ENCODE measurements around the gene AFAP1L2. TPM values are rescaled to one million over a fixed set of nuclear protein-coding genes. Genes with fewer than 3 reads are reported as not detected.
A peak's percentile ranks its signal among the peaks of the same experiment; 100 is the strongest.

The AFAP1L2 gene
- total and polyA plus RNA-seq, 9 of the 15 experiments (the other 6 are each of a cell fraction or from before 2014, with no cell fraction given): 0.07 TPM; not detected in 8

- in situ Hi-C loops (cut with MboI): no loop called here
- ChIA-PET POLR2A (no interaction called here), CTCF (ENCODE audit: low intra/inter-chr PET ratio) (no interaction called here)
- Histone ChIP-seq H3K27me3 (ENCODE audit: control insufficient read depth in 2 of 2, insufficient read depth in 2 of 2, low read length in 2 of 2) (peaks cover 0 to 12% of the 10 kb centered on the region in 2 experiments; a peak in 1 of 5 replicates), H3K79me2 (ENCODE audit: control insufficient read depth, insufficient read depth, low read length) (no peaks in the 10 kb centered on the region), H3K36me3 (ENCODE audit: control insufficient read depth, insufficient read depth, low read length) (no peaks in the 10 kb centered on the region), H2AFZ (ENCODE audit: low read depth, low read length) (no peak overlapping the region), H3K4me2 (ENCODE audit: insufficient read depth, low read length) (no peak overlapping the region), H3K27ac (ENCODE audit: extremely low read depth, low read depth, low read length) (no peak overlapping the region), H3K4me3 (no peak overlapping the region), H3K9me1 (ENCODE audit: control insufficient read depth, insufficient read depth, low read length) (no peaks in the 10 kb centered on the region), H3K9me3 (replicated peaks; ENCODE audit: control insufficient read depth, insufficient read depth, low read depth, low read length) (no peaks in the 10 kb centered on the region), H3K9ac (ENCODE audit: insufficient read depth in 1 of 2, low read depth in 2 of 2, low read length in 2 of 2) (no peak overlapping the region), H4K20me1 (replicated peaks; ENCODE audit: control insufficient read depth, insufficient read depth, low read length) (no peaks in the 10 kb centered on the region), H3K4me1 (replicated peaks in 1 of 2; ENCODE audit: control insufficient read depth in 2 of 2, insufficient read depth in 2 of 2, low read length in 2 of 2) (0 out of 5 replicates have a peak, but pooled peaks cover 0 to 6% of the 10 kb centered on the region in 2 experiments)
- ATAC-seq (no peak), DNase-seq (ENCODE audit: extremely low read depth in 1 of 4, low spot score in 3 of 4) (peak in 1 of 4 experiments; percentile 2), FAIRE-seq (no peak)
- no peak for TF ChIP-seq HDGF (IDR thresholded peaks at IDR 0.05)
- peak; percentile 76 for TF ChIP-seq FOSL1 (tag; conservative IDR thresholded peaks at IDR 0.05)
- 2% methylated on average over 6 of the region's 6 CpGs for WGBS (ENCODE audit: insufficient coverage, low coverage, missing lambda C conversion rate)
- no TSS peak for BruUV-seq (replicated peaks)
- intact Hi-C loops (cut with micrococcal nuclease): no loop called here
Observed at GRCh38 chr10:114367351-114368056, 36.8 kb downstream of the AFAP1L2 start.

DNA sequence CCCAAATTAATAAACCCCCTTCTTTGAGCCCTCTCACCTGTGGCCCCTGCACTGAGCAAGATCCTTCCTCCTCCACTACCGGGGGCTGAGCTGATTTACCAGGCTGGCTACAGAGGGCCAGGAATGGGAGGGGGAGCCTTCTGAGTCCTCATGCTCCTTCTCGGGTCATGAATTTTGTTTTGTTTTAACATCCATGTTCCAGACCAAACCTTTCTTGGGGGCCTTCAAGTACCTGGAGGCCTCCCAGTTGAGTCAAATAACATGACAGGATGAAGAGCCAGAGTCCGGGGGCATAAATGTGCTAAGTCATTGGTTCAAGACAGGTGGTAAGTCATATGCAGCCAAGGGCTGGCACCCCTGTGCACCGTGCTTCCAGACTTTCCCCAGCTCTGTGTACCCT is 39.6 kb downstream of the AFAP1L2 start:
- CTCF ChIA-PET (ENCODE audit: low intra/inter-chr PET ratio): no interaction called here
- H4K20me1 ChIP-seq (replicated peaks; ENCODE audit: control insufficient read depth, insufficient read depth, low read length): no peaks in the 10 kb centered on the region
- ATAC-seq (no peak), DNase-seq (ENCODE audit: extremely low read depth in 1 of 4, low spot score in 3 of 4) (no peak), FAIRE-seq (no peak)
- no peak overlapping the region for H2AFZ ChIP-seq (ENCODE audit: low read depth, low read length)
- in situ Hi-C loops (cut with MboI) (no loop called here), intact Hi-C loops (cut with micrococcal nuclease) (no loop called here)
- POLR2A ChIA-PET: no interaction called here
- H3K36me3 ChIP-seq (ENCODE audit: control insufficient read depth, insufficient read depth, low read length): no peaks in the 10 kb centered on the region
- no TSS peak for BruUV-seq (replicated peaks)
- no peaks in the 10 kb centered on the region for H3K9me1 ChIP-seq (ENCODE audit: control insufficient read depth, insufficient read depth, low read length)
- H3K27ac ChIP-seq (ENCODE audit: extremely low read depth, low read depth, low read length): no peak overlapping the region
- H3K4me1 ChIP-seq (replicated peaks in 1 of 2; ENCODE audit: control insufficient read depth in 2 of 2, insufficient read depth in 2 of 2, low read length in 2 of 2): 0 out of 5 replicates have a peak, but pooled peaks cover 0 to 6% of the 10 kb centered on the region in 2 experiments
- no peaks in the 10 kb centered on the region for H3K79me2 ChIP-seq (ENCODE audit: control insufficient read depth, insufficient read depth, low read length)
- H3K4me2 ChIP-seq (ENCODE audit: insufficient read depth, low read length): no peak overlapping the region
- WGBS (ENCODE audit: insufficient coverage, low coverage, missing lambda C conversion rate): 0% methylated on average over 3 of the region's 4 CpGs
- TF ChIP-seq HDAC6 (IDR thresholded peaks at IDR 0.05; ENCODE audit: low read depth, low read length) (no peak), SAFB (IDR thresholded peaks at IDR 0.05; ENCODE audit: borderline replicate concordance, low read depth, low read length) (no peak), ZKSCAN8 (CRISPR knock-in tag; IDR thresholded peaks at IDR 0.05) (no peak), BDP1 (IDR thresholded peaks at IDR 0.05; ENCODE audit: insufficient read depth, insufficient read length) (no peak)
- no peak overlapping the region for H3K4me3 ChIP-seq
- H3K9ac ChIP-seq (ENCODE audit: insufficient read depth in 1 of 2, low read depth in 2 of 2, low read length in 2 of 2): no peak overlapping the region
- peaks cover 0 to 8% of the 10 kb centered on the region in 2 experiments; a peak in 1 of 5 replicates for H3K27me3 ChIP-seq (ENCODE audit: control insufficient read depth in 2 of 2, insufficient read depth in 2 of 2, low read length in 2 of 2)
- H3K9me3 ChIP-seq (replicated peaks; ENCODE audit: control insufficient read depth, insufficient read depth, low read depth, low read length): no peaks in the 10 kb centered on the region

Measured in K562 (cell line).